ENCODE data around the gene PRDM9. TPM values are rescaled to one million over a fixed set of nuclear protein-coding genes. Genes with fewer than 3 reads are reported as not detected.

The PRDM9 gene
- total RNA-seq, 1 donor from 2014 or later, result not detected

DNA sequence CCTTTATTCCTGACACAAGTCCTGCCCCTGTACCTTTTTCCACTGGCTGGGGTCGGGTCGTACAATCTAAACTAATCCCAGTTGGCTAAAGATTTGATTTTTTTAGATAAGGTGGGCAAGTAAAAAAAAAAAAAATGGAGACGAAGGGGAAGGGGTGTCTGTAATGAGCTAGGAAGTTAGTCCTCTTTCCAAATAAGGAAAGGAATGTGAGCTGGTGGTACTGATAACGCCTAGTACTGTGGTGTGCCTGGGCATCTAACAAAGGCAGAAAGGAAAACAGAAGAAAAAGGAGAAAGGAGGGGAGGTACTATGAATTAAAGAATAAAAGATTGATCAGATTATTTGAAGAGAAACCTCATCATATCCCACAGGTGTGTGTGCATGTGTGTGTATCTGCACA, 21.3 kb downstream of the PRDM9 start:
- no peak for ATAC-seq

- no peak for ATAC-seq
Observed at GRCh38 chr5:23530571-23530970, 23.2 kb downstream of the PRDM9 start.

DNA sequence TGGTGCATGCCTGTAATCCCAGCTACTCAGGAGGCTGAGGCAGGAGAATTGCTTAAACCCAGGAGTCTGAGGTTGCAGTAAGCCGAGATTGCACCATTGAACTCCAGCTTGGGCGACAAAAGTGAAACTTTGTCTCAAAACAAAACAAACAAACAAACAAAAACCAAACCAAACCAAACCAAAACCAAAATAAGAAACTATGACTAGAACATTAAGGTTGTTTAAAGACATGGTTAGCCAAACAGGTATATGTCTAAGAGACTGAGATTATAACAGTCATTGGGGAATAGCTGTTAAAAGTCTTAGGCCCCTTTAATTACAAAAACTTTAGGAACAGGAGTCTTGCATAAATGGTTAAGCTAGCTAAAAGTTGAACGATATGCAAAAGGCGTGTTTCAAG, 63.6 kb downstream of the PRDM9 start:
- ATAC-seq, result no peak
